ENCODE results near the gene SPEM3.

The SPEM3 gene

DNA sequence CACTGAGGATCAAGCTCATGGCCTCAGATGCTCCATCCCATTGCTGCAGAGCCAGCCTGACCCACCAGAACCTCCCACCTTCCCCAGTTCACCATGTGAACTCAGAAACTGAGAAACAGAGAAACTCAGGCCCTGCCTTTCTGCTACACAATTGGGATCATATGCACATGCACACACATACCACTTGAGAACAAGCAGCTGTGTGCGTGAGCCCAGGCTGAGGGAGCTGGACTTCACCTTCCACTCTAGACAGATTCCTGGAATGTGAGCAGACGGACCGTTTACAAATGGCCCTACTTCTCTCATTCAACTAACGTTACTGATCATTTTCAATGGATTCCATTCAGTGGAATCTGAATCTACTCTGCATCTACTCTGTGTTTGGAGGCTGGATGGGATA lies 5.0 kb upstream of the SPEM3 start:
- no peak for DNase-seq

DNA sequence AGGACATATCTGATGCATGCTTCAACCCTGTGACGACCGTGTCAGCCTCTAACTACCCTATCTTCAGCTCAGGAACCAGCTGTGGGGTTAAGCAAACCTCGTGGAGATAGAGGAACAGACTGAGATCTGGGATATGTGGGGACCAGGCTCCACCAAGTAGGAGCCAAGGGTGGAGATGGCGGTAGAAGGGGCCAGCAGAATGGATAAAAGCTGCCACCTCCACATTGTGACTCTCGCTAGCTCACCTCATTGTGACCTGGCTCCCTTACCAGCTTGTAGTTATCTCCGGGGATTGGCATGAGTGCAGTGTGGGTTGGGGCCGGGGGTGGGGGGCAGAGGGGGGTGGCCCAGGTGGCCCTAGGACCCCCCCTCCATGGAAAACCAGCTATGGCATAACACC lies 3.3 kb upstream of the SPEM3 start, which contains the start of gene SPEM2:
Gene SPEM2 (plus strand): TSS at position 301 of the 400 bp plus-strand sequence. CDS start 73 bp downstream, at position 374.
- no peak for DNase-seq

DNA sequence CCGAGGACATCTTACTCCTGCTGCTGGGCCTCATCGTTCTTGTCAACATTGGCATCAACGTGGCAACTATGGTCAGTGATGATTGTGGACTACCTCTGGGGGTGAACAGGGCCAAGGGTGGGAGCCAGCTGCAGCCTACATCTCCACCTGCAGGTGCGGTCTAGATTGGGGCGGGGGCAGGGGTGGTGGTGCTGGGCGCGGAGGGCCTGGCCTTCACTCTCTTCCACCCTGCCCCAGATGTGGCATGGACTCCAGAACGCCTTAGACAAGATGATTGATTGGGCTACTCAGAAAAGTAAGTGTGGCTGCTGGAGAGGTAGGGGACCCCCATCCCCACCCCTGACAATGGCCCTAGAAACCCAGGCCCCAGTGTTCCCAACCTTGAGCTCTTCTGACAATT lies 2.9 kb upstream of the SPEM3 start:
- no peak for DNase-seq

DNA sequence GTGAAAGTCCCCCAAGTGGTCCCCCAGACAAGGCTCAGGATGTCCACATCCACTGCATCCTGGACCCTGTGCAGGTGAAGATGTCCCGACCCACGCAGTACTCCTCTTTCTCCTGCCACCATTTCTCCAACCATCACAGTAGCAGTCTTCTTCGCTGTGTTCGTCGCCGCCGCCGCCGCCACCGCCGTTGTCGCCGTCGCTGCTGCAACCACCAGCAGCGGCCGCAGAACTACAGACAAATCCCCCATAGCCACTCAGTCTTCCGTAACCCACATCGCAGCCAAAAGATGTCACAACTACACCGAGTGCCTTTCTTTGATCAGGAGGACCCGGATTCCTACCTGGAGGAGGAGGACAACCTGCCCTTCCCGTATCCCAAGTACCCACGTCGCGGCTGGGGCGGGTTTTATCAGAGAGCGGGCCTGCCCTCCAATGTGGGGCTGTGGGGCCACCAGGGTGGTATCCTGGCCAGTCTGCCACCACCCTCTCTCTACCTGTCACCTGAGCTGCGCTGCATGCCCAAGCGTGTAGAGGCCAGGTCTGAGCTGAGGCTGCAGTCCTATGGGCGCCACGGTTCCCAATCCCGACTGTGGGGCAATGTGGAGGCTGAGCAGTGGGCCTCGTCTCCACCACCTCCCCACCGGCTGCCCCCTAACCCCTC lies 2.3 kb upstream of the SPEM3 start:
- DNase-seq, result no peak

DNA sequence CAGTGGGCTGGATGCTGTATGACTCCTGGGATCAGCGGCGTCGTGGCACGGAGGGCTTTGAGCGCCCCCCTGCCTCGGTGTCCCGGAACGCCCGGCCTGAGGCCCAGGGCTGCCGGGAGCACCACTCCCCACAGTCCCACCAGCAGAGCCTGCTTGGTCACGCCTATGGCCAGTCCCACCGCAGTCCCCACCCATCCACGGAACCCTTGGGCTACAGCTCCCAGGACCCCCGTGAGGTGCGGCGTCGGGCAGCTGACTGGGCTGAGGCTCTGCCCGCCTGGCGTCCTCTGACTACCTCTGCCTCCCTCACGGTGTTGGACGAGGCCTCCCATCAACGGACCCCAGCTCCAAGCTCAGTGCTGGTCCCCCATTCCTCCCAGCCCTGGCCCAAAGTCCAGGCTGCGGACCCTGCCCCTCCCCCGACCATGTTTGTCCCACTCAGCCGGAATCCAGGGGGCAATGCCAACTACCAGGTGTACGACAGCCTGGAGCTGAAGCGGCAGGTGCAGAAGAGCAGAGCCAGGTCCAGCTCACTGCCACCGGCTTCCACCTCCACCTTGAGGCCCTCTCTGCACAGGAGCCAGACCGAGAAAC lies 1.7 kb upstream of the SPEM3 start:
- DNase-seq, result no peak

DNA sequence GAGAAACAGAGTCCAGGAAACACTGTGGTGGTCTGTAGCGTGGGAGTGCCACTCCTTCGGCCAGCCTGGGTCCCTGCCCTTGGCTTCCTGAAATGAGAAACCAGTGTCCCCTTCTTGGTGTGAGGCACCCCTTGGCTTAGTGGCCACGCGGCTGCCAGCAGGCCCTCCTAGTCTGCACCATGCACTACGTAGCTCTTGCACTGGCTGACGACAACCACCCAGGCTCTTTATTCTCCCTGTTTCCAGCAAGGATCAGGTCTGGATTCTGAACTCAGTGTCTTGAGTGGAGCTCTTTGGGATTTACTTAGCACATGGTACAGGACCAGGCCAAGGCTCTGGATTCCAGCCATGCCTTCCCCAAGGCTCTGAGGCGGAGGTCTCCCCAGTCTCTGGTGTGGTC lies 1.1 kb upstream of the SPEM3 start:
- no peak for DNase-seq

DNA sequence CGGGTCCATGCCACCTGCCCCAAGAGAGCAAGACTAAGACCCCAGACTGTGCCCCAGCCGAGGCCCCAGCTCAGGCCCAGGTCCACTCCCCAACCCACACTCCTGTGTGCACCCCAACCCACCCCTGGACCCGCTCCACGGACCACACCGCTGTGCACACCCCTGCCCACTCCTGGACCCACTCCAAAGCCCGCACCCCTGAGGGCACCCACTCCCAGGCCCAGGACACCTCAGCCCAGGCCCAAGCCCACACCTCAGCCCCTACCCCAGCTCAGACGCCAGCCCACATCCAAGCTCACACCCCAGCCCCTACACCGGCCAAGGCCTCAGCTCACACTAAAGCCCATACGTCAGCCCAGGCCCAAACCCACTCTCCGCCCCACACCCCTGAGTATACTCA lies 1.1 kb downstream of the SPEM3 start:
- no peak for DNase-seq

DNA sequence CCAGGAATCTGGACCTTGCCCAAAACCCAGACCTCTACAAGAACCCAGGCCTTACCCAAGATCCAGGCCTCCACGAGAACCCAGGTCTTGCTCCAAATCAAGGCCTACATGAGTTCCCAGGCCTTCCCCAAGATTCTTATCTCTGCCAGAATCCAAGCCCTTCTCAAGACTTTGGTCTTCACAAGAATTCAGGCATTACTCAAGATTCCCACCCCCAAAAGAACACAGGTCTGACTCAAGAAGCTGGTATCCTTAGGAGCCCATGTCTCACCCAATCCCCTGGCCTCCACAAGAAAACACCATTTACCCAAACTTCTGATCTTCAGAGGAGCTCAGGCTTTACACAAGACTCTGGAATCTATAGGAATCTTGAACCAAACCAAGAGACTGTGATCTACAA lies 2.6 kb downstream of the SPEM3 start:
- no peak for DNase-seq

DNA sequence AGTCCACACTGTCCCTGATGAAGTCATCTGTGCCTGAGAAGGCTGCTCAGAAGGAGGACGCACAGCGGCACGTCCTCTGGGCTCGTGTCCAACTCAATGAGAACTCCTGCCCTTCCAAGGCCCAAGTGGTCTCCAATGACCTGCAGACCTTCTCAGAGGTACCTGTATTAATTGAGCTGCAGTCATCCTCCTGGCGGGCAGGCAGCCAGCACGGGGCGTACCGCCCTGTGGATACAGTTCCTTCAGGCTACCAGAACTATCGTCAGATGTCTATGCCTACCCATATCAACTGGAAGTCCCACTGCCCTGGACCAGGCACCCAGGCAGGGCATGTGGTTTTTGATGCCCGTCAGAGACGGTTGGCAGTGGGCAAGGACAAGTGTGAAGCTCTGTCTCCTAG lies 3.6 kb downstream of the SPEM3 start:
- no peak for DNase-seq

DNA sequence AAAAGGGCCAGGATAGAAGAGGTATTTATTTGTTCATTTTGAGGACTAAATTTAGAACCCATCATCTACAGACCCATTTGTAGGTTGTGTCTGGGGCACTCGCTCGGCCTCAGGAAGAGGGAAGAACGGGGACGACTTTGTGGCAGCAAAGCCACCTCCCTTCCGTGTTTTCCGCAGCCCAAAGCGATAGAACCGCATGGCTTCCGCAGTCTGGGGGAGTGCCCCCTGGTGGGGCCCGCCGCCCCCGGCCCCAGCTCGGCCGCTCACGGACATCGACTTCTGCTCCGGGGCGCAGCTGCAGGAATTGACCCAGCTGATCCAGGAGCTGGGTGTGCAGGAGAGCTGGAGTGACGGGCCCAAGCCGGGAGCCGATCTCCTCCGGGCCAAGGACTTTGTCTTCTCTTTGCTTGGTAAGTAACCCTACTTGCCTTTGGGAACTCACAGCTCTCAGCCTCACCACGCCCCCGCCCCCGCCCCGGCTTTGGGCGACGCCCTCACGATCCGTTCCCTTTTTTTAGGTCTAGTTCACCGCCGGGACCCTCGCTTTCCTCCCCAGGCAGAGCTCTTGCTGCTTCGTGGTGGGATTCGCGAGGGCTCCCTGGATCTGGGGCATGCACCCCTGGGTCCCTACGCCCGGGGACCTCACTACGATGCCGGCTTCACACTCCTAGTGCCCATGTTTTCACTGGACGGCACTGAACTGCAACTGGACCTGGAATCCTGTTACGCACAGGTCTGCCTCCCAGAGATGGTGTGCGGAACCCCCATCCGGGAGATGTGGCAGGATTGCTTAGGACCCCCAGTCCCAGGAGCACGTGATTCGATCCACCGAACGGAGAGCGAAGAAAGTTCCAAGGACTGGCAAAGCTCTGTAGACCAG lies 7.3 kb downstream of the SPEM3 start:
- DNase-seq, result peak; percentile 58

DNA sequence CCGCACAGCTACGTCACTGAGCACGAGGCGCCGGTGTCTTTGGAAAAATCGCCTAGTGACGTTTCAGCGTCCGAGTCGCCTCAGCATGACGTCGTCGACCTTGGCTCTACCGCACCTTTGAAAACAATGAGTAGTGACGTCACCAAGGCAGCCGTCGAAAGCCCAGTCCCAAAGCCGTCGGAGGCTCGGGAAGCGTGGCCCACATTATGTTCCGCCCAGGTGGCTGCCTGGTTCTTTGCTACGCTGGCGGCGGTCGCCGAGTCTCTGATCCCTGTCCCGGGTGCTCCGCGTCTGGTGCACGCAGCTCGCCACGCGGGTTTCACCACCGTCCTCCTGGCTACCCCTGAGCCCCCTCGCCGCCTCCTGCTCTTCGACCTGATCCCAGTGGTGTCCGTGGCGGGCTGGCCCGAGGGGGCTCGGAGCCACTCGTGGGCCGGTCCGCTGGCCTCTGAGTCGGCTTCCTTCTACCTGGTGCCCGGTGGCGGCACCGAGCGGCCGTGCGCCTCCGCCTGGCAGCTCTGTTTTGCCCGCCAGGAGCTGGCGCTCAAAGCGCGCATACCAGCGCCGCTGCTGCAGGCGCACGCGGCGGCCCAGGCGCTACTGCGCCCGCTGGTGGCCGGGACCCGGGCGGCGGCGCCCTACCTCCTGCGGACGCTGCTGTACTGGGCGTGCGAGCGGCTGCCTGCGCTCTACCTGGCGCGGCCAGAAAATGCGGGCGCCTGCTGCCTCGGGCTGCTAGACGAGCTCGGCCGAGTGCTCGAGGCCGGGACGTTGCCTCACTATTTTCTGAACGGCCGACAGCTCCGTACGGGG lies 8.1 kb downstream of the SPEM3 start:
- DNase-seq, result peak; percentile 52

DNA sequence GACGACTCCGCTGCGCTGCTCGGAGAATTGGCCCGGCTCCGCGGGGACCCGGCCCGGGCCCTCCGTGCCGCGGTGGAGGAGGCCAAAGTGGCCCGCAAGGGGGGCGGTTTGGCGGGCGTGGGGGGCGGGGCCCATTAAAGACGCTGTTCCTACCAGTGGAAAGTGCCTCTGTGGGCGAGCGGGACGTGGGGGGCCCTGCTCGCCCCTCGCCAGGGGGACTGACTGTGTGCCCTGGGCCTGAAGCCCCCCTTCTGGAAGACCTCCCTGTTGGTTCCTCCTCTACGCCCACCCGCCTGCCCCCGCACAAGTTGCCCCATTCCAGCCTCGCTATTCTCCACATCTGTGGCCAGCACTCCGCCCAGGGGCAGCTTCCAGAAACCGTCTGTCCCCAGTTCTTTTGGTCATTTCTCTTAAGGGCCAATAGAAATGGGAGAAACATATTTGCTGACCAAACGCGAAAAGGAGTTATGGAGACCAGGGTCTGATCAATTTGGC lies 8.8 kb downstream of the SPEM3 start:
- no peak for DNase-seq

DNA sequence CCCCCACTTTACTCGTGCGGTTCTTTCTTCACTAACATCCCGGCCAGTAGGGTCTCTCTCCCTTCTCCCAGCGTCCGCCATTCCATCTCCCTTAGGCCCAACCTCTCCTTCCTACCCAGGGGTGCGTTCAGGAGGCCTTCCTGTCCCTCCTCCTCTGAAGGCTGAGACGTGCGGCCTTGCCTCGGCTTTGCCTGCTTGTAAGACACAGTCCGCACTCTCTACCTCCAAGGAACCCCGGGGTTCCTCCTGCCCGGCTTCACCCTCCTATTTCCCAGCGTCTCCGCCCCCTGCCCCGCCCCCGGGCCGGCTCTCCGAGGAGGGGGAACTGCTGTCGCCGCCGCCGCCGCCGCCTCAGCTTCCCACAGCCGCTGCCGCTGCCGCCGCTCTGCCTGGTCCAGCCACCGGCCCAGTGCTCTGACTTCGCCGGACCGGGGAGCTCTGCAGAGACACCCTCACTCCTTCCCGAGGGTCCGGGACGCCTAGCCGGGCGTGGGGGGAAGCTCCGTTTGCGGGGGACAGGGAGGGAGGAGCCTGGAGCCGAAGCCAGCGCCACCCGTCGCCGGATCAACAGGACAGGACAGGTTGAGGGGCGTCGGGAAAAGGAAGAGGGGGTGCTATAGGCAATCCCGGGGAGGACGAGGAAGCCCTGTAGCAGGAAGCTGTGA lies 9.4 kb downstream of the SPEM3 start:
- no peak for DNase-seq

DNA sequence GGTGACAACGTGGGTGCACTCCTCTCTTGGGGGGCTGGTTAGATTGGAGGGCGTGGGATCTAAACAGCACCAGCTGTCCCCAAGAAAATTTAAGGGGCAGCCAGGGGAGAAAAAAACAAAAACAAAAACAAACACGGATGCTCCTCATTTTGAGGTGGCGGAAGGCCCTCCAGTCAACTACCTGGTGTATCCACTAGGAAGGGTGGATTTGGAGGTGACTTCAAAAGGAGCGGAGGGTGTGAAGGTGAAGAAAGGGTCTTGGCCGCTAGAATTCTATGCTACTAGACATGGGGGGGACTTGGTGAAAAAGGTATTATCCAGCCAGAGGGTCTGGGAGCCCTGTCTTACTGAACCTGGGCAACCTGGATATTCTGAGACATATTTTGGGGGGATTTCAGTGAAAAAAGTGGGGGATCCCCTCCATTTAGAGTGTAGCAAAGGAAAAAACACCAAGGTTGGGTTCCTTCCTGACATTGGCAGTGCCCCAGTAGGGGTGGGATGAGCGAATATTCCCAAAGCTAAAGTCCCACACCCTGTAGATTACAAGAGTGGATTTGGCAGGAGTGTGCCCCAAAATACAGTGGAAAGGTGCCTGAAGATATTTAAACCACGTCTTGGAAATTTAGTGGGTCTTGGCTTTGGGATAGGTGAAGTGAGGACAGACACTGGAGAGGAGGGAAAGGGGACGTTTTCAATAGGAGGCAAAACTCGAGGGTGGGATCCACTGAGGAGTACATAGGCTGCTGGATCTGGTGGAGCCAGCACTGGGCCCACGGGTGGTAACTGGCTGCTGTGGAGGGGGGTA lies 10.2 kb downstream of the SPEM3 start:
- DNase-seq, result no peak

DNA sequence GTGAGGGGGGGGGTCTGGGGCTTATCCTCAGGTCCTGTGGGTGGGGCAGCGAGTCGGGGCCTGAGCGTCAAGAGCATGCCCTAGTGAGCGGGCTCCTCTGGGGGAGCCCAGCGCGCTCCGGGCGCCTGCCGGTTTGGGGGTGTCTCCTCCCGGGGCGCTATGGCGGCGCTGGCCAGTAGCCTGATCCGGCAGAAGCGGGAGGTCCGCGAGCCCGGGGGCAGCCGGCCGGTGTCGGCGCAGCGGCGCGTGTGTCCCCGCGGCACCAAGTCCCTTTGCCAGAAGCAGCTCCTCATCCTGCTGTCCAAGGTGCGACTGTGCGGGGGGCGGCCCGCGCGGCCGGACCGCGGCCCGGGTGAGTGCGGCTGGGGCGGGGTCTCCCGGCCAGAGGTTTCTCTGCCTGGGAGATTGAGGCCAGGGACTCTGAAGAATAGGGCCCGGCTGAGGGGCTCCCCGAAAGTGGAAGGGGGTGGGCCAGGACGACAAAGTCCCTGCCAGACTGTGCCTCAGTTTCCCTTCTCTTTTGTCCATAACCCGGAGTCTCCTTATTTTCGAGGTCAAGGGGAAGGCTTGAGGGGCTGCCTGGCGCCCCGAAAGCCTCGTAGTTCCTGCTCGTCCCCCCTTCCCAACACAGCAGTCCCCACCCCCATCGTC lies 10.9 kb downstream of the SPEM3 start, which contains the start of gene FGF11:
Gene FGF11 (plus strand): TSS at position 51 of the 651 bp plus-strand sequence. CDS start 109 bp downstream, at position 160.
- no peak for DNase-seq

DNA sequence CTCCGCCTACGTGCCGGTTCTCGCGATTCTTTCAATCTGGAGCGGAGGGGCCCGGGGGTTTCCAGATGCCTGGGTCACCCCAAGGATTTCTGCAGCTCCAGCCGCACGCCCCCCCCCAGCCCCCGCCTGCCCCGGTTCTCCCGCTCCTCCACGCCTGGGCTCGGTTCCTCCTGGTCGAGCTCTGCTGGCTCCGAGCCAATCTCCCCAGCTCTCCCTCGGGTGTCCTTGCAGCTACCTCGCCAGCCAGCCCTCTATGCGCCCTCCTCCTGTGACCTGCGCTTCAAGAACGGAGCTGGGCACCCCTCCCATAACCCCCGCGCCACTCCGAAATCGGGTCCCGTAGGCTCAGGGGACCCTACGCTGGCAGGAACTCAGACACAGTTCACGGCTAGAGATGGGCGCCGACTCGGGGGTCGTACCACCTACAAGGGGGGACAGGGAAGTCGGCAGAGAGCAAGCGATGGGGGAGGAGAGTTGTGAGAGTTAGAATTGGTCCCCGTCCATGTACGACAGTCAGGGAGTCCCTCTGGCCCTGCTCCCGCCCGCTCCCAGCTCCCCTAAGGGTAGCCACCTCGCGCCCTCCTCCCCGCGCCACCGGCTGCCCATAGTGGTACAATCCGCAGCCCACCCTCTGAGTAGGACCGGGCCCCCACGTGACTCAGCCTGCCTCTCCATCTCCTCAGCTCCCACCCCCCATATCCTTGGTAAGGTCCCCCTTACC lies 11.6 kb downstream of the SPEM3 start:
- DNase-seq, result peak; percentile 65

DNA sequence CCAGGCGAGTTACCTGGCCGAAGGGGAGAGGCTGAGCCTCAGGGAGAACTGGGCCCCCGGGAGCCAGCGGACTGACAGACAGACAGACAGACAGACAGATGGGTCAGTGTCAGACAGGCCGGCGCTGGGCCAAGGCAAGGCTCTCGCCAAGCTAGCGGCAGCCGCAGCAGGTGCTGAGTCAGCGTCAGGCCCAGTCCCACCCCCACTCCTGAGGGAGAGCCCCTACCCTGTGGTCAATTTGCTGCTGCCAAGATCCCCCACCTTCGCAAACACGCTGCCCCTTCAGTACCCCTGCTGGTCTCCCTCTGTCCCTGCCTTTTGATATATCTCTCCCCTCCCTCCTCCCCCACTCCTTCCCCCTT lies 12.2 kb downstream of the SPEM3 start:
- no peak for DNase-seq

DNA sequence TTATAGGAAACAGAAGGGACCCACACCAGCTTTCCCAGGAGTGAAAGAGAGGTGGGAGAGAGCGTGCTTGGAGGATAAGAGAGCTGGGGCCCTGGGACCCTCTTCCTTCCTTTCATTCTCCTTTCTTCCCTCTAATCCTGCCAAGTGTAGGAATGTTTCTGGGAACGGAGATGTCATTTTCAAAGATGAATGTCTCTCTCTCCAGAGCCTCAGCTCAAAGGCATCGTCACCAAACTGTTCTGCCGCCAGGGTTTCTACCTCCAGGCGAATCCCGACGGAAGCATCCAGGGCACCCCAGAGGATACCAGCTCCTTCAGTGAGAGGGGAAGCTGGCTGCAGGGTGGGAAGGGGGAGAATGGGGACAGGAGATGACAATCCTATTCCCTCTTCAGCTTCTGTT lies 12.6 kb downstream of the SPEM3 start:
- DNase-seq, result no peak

DNA sequence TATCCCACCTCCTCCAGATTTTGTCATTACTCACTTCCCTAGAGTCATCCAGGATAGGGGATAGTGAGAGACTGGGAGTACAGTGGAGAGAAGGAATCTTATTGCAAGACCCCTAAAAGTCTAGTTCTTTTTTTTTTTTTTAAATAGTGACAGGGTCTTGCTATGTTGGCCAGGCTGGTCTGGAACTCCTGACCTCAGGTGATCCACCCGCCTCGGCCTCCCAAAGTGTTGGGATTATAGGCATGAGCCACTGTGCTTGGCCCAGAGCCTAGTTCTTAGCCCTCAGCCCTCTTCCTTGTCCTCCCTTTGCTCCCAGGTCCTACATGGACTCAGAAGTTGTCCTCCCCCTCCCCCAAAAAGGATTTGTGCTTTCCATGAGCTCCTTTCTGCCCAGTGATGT lies 13.5 kb downstream of the SPEM3 start:
- DNase-seq, result no peak
